ENCODE measurements around the gene GLYR1.

GLYR1 gene

GRCh38 chr16:4806280-4806679 lies 40.8 kb downstream of the GLYR1 start:
- no peak for DNase-seq (ENCODE audit: low read depth, low spot score)

- no peak for DNase-seq (ENCODE audit: low read depth, low spot score)
Measured at GRCh38 chr16:4805231-4805630, 41.9 kb downstream of the GLYR1 start.

GRCh38 chr16:4803898-4804762 lies 43.0 kb downstream of the GLYR1 start:
- no peak for DNase-seq (ENCODE audit: low read depth, low spot score)

GRCh38 chr16:4803401-4803844 lies 43.7 kb downstream of the GLYR1 start:
- no peak for DNase-seq (ENCODE audit: low read depth, low spot score)

GRCh38 chr16:4802659-4803287 lies 44.3 kb downstream of the GLYR1 start:
- peak; percentile 77 for DNase-seq (ENCODE audit: low read depth, low spot score)

- no peak for DNase-seq (ENCODE audit: low read depth, low spot score)
Measured at GRCh38 chr16:4801962-4802658, 45.0 kb downstream of the GLYR1 start, which contains the start of gene ROGDI. Gene ROGDI (minus strand): TSS chr16:4802633. CDS start chr16:4802571, 62 bp downstream.

- DNase-seq (ENCODE audit: low read depth, low spot score) = no peak
Measured at GRCh38 chr16:4801051-4801961, 45.8 kb downstream of the GLYR1 start.

GRCh38 chr16:4800290-4801041 lies 46.6 kb downstream of the GLYR1 start:
- DNase-seq (ENCODE audit: low read depth, low spot score) = no peak

- no peak for DNase-seq (ENCODE audit: low read depth, low spot score)
Measured at GRCh38 chr16:4799171-4799855, 47.8 kb downstream of the GLYR1 start.

- no peak for DNase-seq (ENCODE audit: low read depth, low spot score)
Measured at GRCh38 chr16:4798456-4798855, 48.6 kb downstream of the GLYR1 start.

- DNase-seq (ENCODE audit: low read depth, low spot score) = no peak
Measured at GRCh38 chr16:4797805-4798252, 49.3 kb downstream of the GLYR1 start.

GRCh38 chr16:4796982-4797804 lies 49.9 kb downstream of the GLYR1 start:
- DNase-seq (ENCODE audit: low read depth, low spot score) = no peak

GRCh38 chr16:4795828-4796572 lies 51.1 kb downstream of the GLYR1 start:
- no peak for DNase-seq (ENCODE audit: low read depth, low spot score)

GRCh38 chr16:4795181-4795827 lies 51.8 kb downstream of the GLYR1 start, which contains the start of gene SMIM22:
Gene SMIM22 (plus strand): TSS chr16:4795369. CDS start chr16:4795735, 366 bp downstream.
- DNase-seq (ENCODE audit: low read depth, low spot score) = no peak

- no peak for DNase-seq (ENCODE audit: low read depth, low spot score)
Measured at GRCh38 chr16:4792951-4793513, 54.1 kb downstream of the GLYR1 start.

GRCh38 chr16:4790871-4791270 lies 56.2 kb downstream of the GLYR1 start:
- no peak for DNase-seq (ENCODE audit: low read depth, low spot score)

- no peak for DNase-seq (ENCODE audit: low read depth, low spot score)
Measured at GRCh38 chr16:4790261-4790660, 56.8 kb downstream of the GLYR1 start.
